GM11168 (cell line): ENCODE data around the gene ZNF136.

Experiments used
- in situ Hi-C: fragments of 300-500 bp; cut with MboI; formaldehyde crosslinking; loops from one replicate; pipeline ENCODE4 v1.12.0; 2022; ENCODE audit warnings: low sequenced_read_pairs; ENCODE audit not compliant: unreplicated experiment

The ZNF136 gene

DNA sequence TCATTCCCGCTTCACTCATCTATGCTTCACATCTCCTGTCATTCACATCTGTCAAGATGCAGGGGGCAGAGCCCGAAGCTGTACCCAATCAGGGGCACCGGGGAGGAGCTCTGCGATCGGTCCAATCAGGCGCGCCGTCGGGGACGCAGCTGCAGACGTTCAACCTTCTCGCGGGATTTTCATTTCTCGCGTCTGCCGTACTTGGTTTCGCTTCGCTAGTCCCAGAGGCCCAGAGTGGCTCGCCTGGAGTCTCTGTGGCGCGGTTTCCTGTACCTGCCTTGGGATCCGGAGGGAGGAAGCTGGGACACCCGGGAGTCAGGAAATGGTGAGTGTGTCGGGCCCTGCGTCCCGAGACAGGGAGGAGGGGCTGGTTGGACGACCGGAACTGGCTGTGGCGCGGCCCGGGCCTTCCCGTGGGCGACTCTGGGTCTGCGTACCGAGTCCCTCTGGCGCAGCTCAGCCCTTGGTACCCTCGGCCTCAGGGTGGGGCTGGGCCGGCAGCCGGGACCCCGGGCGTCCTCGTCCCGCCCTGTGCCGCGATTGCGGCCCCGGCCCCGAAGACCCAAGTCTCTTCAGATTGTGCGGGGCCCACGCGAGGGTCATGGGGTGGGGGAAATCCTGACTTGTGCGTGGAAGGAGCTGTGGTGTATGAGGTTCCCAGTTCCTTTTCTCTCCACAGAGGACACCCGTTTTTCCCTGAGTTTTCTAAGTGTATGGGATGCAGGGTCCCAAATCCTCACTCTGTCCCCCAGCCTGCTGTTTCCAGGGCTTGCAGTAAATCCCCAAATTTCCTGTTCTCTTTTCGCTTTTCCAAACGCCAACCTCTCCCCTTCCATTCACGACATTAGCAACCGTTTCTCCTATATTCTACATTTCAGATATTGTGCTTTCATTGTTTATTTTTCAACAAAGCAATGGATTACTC is at the start of gene ZNF136:
Gene ZNF136, plus strand, starts transcription at position 215 of the 925 bp plus-strand sequence. Its CDS starts 108 bp downstream, at position 323.
- in situ Hi-C loops = loop anchor here (10.0 kb wide), 1 partner anchor 632 kb away; the partner anchor contains the start of gene JUNB

GRCh38 chr19:12113121-12113520 is 49.8 kb upstream of the ZNF136 start:
- in situ Hi-C loops = no loop called here

DNA sequence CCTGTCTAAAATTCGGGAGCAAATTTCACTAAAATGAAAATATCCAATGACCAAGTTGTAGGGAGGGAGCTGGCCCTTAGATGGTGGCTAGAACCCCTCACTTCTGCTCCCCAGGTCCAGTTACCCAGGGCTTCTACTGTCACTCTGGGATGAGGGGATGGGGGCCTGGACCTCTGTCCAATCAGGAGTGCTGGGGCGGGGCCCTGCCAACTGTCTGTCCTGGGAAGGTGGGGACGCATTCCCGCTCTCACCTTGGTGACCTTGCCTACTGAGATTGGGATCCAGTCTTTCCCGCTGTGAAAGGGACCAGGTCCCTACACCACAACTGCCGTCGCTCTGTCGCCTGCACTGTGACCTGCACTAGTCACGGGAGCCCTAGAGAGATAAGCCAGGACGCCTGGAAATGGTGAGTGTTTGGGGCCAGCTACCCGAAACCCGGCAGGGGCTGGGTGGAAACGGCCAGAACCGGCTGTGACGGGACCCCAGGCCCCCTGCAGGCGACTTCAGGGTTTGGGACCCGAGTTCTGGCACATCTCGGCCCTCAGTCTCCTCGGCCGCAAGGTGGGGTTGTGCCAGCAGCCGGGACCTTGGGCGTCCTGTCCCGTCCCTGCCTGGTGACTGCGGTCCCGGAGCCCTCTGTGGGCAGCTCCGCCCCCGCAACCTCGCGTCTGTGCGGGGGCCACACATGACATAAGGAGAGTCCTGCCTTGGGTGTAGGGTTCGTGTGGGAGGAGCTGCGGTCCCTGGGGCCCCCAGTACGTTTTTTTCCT is 45.5 kb upstream of the ZNF136 start:
- in situ Hi-C loops = no loop called here

DNA sequence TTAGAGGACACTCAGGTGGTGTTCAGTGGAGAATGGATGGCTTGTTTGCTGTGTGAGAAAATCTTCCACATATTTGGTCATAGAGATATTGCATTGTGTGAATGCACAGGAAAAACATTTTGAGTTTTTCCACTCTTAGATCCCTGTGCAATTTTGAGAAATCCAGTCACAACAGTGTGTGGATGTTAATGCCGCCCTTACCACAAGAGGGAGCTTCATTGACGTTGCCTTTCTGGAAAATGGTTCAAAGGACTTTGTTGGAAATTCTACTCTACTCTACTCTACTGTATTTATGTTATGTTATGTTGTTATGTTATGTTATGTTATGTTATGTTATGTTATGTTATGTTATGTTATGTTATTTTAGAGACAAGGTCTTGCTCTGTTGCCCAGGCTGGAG is 36.2 kb upstream of the ZNF136 start:
- in situ Hi-C loops = no loop called here

GRCh38 chr19:12133069-12133468 is 29.8 kb upstream of the ZNF136 start:
- in situ Hi-C loops = no loop called here

DNA sequence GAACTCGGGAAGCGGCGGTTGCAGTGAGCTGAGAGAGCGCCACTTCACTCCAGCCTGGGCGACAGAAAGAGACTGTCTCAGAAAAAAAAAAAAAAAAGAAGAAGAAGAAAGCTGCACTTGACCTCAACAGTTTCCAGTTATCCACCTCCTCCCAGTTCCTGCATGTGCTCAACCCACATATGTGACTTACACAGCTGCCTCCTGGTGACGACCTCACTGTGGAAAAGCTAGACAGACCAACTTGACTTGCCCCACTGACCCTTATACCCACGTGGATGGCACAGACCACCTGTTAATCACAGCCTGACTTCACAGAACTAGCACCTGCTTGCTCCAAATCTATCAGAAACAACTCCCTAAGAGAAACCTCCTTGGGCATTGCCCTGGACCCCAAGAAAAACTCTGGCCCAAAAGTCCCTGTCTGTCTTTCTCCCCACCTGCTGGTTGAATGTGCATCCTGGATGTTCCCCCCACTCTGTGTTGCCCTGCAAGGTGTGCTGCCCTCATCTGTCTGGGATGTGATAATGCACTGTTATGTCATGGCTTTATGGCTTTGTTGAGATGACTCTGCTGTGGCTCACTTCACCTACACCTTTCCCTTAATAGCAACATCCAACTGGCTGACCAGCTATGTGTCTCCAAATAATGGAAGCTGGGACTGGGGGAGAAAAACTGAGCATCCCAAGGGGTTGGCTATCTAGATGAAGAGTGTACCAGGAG is 25.5 kb upstream of the ZNF136 start:
- in situ Hi-C loops = no loop called here

GRCh38 chr19:12139269-12139668 is 23.6 kb upstream of the ZNF136 start:
- in situ Hi-C loops = no loop called here

GRCh38 chr19:12139885-12140544 is 22.9 kb upstream of the ZNF136 start, which contains the start of gene ZNF20:
Gene ZNF20 (minus strand): TSS chr19:12140350. CDS start chr19:12140182, 168 bp downstream.
- in situ Hi-C loops = loop anchor here (5.0 to 10.0 kb wide), 2 partner anchors 48 to 215 kb away; partner anchors contain the start of gene ZNF700

DNA sequence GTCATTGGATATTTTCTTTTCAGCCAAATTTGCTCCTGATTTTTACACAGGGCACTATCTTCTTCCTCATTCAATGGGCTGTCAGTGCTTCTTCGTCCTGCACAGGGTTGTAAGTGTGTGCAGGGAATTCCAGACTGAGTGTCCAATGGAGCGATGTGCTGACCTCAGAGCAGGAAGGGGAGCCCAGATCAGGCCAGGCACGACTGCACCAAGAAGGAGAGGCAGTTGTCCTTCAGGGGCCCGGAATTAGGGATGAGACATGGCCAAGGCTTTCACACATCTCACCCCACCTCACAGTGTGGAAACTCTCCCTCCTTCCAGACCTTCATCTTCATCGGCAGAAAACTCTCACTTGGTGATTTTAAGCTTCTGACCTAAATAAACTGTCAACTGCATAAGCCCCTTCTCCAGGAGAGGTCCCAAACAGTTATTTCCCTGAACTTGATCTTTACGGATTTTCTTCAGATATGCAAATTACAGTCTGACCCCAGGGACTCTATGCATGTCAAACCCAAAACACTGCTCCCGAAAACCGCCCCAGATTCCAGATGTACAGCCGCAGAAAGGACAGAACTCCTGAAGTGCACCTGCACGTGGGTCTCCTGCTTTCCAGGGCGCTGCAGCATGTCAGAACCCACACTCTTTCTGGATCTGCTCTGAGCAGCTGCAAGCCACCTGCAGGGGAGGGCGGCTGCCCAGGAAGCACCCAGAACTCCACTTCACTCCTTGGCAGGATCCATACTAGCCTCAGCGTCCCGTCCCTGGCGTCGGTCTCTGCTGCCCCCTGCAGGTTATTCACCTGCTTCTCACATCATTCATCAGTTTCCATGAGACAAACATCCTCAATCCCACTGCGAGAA is 22.1 kb upstream of the ZNF136 start:
- in situ Hi-C loops = loop anchor here (5.0 to 10.0 kb wide), 2 partner anchors 48 to 216 kb away; partner anchors contain the start of gene ZNF700

- in situ Hi-C loops = loop anchor here (5.0 to 10.0 kb wide), 2 partner anchors 49 to 217 kb away; partner anchors contain the start of gene ZNF700
Measured at GRCh38 chr19:12141405-12141736, 21.5 kb upstream of the ZNF136 start.

DNA sequence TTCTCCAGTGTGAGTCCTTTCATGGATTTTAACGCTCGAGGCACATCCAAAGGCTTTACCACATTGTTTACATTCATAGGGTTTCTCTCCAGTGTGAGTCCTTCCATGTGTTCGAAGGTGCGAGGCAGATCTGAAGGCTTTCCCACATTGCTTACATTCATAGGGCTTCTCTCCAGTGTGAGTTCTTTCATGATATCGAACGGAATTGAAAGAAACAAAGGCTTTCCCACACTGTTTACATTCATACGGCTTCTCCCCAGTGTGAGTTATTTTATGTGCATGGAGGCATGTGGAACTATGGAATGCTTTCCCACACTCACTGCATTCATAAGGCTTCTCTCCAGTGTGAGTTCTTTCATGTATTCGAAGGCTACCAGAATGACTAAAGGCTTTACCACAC is 17.5 kb upstream of the ZNF136 start:
- in situ Hi-C loops = loop anchor here (10.0 kb wide), 1 partner anchor 221 kb away; the partner anchor contains the start of gene ZNF700

GRCh38 chr19:12155324-12155860 is 7.5 kb upstream of the ZNF136 start:
- in situ Hi-C loops = no loop called here

DNA sequence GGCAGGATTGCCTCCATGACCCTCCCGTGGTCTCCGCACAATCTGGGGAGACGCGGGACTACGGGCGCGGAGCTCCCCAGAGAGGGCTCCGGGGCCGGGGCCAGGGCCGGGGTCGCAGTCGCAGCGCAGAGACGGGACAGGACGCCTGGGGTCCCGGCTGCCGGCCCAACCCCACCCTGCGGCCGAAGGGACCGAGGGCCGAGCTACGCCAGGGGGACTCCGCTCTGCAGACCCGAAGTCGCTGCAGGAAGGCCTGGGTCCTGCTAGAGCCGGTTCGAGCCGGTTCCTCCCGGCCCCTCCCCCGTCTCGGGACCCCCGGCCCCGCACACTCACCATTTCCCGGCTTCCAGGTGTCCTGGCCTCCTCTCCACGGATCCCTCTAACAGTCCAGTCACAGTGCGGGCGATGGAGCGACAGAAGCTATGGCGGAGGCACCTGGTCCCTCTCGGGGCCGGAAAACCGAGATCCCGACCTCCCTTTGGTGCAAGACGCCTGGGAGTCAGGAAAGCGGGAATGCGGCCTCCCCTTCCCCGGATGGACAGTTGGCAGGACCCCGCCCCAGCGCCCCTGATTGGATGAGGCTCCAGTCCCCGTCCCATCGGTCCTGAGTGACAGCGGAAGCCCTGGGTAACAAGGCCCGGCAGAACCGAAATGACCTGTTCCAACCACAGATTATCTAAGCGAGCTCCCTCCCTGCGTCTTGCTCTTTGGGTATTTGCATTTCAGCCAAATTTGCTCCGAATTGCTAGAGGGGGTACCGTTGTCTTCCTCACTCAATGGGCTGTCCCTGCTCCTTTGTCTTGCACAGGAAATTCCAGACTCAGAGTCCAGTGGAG is 6.5 kb upstream of the ZNF136 start, which contains the start of gene ZNF625:
Gene ZNF625, minus strand, starts transcription at position 512 of the 836 bp plus-strand sequence. Its CDS starts 176 bp downstream, at position 336.
- in situ Hi-C loops = no loop called here

GRCh38 chr19:12159773-12160414 is 3.0 kb upstream of the ZNF136 start:
- in situ Hi-C loops = loop anchor here (10.0 kb wide), 1 partner anchor 635 kb away; the partner anchor contains the start of gene JUNB

- in situ Hi-C loops = loop anchor here (10.0 kb wide), 1 partner anchor 632 kb away; the partner anchor contains the start of gene JUNB
Measured at GRCh38 chr19:12162513-12162881, 399 bp upstream of the ZNF136 start.

- in situ Hi-C loops = loop anchor here (10.0 kb wide), 1 partner anchor 631 kb away; the partner anchor contains the start of gene JUNB
Measured at GRCh38 chr19:12163826-12164225, 930 bp downstream of the ZNF136 start.

DNA sequence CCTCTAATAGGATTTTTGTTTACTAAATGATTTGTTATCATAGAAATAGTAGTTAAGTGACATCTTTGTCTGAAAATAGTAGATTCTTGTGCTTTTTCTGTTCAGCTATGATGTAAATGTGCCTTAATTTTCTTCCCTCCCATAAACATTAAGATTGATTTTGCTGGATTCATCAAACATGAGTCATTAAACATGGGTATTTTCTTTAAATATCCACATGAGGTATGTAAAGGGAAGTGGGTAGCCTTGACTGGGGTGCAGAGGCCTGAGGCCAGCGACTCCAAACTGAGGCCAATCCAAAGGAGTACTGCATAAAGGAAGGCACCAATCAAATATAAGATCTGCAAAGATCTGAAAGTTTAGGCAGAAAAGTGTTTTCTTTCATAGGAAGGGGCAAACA is 3.7 kb downstream of the ZNF136 start:
- in situ Hi-C loops = loop anchor here (10.0 kb wide), 1 partner anchor 628 kb away; the partner anchor contains the start of gene JUNB
